ENCODE data around the gene KCNIP1. TPM values are rescaled to one million over a fixed set of nuclear protein-coding genes. Genes with fewer than 3 reads are reported as not detected.

The KCNIP1 gene
- total RNA-seq, 4 donors from 2014 or later = not detected

GRCh38 chr5:170488570-170488969, 15.2 kb upstream of the KCNIP1 start:
- no peak overlapping the region for H3K4me3 ChIP-seq (ENCODE audit: low read depth, poor library complexity, severe bottlenecking)
- 87 to 90% methylated on average over 9 of the region's 9 CpGs for WGBS, 2 donors
- no peak for DNase-seq (ENCODE audit: low spot score in 2 of 2)
- TF ChIP-seq, protein P1, sequence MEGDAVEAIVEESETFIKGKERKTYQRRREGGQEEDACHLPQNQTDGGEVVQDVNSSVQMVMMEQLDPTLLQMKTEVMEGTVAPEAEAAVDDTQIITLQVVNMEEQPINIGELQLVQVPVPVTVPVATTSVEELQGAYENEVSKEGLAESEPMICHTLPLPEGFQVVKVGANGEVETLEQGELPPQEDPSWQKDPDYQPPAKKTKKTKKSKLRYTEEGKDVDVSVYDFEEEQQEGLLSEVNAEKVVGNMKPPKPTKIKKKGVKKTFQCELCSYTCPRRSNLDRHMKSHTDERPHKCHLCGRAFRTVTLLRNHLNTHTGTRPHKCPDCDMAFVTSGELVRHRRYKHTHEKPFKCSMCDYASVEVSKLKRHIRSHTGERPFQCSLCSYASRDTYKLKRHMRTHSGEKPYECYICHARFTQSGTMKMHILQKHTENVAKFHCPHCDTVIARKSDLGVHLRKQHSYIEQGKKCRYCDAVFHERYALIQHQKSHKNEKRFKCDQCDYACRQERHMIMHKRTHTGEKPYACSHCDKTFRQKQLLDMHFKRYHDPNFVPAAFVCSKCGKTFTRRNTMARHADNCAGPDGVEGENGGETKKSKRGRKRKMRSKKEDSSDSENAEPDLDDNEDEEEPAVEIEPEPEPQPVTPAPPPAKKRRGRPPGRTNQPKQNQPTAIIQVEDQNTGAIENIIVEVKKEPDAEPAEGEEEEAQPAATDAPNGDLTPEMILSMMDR (IDR thresholded peaks at IDR 0.05) = no peak
- no peak for TF ChIP-seq POLR2A (IDR thresholded peaks at IDR 0.05)
- intact Hi-C loops (cut with DNase I; ENCODE audit: low total_unique reads) = no loop called here

GRCh38 chr5:170489199-170489598, 14.6 kb upstream of the KCNIP1 start:
- TF ChIP-seq, protein P1 (IDR thresholded peaks at IDR 0.05) = no peak
- no peak for TF ChIP-seq POLR2A (IDR thresholded peaks at IDR 0.05)

GRCh38 chr5:170490381-170490780, 13.4 kb upstream of the KCNIP1 start:
- WGBS, 2 donors = 74 to 84% methylated on average over 3 of the region's 3 CpGs

More at GRCh38 chr5:170489199-170489598, 14.6 kb upstream of the KCNIP1 start:
- 94% methylated on average over 6 of the region's 6 CpGs for WGBS, 2 donors
- intact Hi-C loops (cut with DNase I; ENCODE audit: low total_unique reads) = no loop called here
- no peak overlapping the region for H3K4me3 ChIP-seq (ENCODE audit: low read depth, poor library complexity, severe bottlenecking)
- DNase-seq (ENCODE audit: low spot score in 2 of 2) = no peak

DNA sequence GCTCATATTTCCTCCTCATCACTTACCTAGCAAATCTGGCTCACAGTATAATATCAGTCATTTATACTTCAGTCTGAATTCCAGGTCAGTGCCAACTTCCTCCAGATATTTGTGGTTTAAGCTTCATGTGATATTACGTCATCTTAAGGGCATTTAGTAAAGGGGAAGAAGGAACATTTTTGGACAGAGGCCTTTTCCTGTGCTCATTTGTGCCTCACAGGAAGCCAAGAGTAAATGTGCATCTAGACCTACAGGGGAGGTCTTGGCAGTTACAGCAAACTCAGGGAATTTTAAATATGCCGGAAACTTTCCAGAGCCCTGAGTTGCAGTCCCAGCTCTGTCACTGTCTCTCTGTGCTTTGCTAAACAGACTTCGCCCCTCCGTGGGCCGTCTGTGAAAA, 12.3 kb upstream of the KCNIP1 start:
- TF ChIP-seq POLR2A (IDR thresholded peaks at IDR 0.05) = no peak
- TF ChIP-seq, protein P1 (IDR thresholded peaks at IDR 0.05) = no peak
- DNase-seq (ENCODE audit: low spot score in 2 of 2) = peak in 1 of 2 donors; percentile 31
- intact Hi-C loops (cut with DNase I; ENCODE audit: low total_unique reads) = no loop called here
- H3K4me3 ChIP-seq (ENCODE audit: low read depth, poor library complexity, severe bottlenecking) = no peak overlapping the region
- WGBS, 2 donors = 36 to 38% methylated on average over 5 of the region's 5 CpGs

More at GRCh38 chr5:170490381-170490780, 13.4 kb upstream of the KCNIP1 start:
- no peak overlapping the region for H3K4me3 ChIP-seq (ENCODE audit: low read depth, poor library complexity, severe bottlenecking)
- DNase-seq (ENCODE audit: low spot score in 2 of 2) = no peak
- intact Hi-C loops (cut with DNase I; ENCODE audit: low total_unique reads) = no loop called here
- TF ChIP-seq, protein P1 (IDR thresholded peaks at IDR 0.05) = no peak
- TF ChIP-seq POLR2A (IDR thresholded peaks at IDR 0.05) = no peak

DNA sequence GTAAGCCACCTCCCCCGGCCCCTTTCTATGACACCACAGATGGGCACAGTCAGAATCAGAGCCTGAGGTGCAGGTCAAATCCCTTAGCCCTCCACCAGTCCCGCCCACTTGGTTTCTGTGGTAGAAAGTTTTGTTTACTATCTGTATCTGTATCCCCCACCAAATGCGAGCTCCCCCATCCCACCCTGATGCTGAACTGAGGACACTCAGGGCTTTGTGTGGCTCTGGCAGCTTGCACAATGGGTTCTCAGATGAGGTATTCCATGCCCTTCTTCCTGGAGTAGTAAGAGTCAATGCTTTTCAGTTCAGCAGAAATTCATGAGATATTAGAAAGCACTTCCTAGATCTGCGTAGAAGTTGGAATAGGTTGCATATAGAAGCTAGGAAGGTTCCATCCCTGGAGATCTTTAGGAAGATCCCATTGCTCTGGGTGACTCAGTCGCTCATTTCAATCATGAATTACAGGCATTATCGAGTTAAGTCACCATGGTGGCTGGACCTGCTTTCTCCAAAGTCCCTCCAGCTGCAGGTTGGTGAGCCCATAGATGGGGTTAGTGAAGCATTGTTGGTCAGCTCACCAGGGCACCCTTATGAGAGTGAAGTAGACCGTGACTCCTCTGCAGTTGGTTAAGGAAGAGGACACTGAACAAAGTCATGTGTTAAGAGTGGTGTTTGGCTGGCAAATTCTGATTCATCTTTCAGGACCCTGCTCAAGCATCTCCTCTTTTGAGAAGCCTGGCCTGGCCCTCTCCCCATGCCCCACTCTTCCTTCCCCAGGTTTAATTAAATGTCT, 10.6 kb upstream of the KCNIP1 start:
- no peak for DNase-seq (ENCODE audit: low spot score in 2 of 2)

More for the DNA sequence above, 10.6 kb upstream of the KCNIP1 start:
- WGBS, 2 donors = 89 to 93% methylated on average over 7 of the region's 7 CpGs
- TF ChIP-seq POLR2A (IDR thresholded peaks at IDR 0.05) = no peak
- TF ChIP-seq, protein P1 (IDR thresholded peaks at IDR 0.05) = no peak
- H3K4me3 ChIP-seq (ENCODE audit: low read depth, poor library complexity, severe bottlenecking) = no peak overlapping the region
- intact Hi-C loops (cut with DNase I; ENCODE audit: low total_unique reads) = no loop called here
